ENCODE data around the gene LAIR1. TPM values are rescaled to one million over a fixed set of nuclear protein-coding genes. Genes with fewer than 3 reads are reported as not detected.

Gene LAIR1
- total RNA-seq (2013): 157 TPM
- polyA plus RNA-seq (100 to 1,000 TPM in 1 of 3 donors, 10 to 100 TPM in 2; 48.0 to 202 (median 73.8) TPM), polyA minus RNA-seq (117 and 159 TPM in 2 replicates), total RNA-seq (68.7 to 285 (median 161) reads per million in 11 experiments)

GRCh38 chr19:54364775-54365257 lies at the start of gene LAIR1:
Gene LAIR1 (minus strand): TSS chr19:54364931. CDS start chr19:54364804, 127 bp downstream.
- Histone ChIP-seq H3K9ac (ENCODE audit: insufficient read depth, low read length, poor library complexity, severe bottlenecking) (peak within 1 kb of the TSS; percentile 84), H3K27me3 (ENCODE audit: control insufficient read depth in 2 of 2, insufficient read depth in 2 of 2, low read length in 2 of 2) (no peaks in the 10 kb centered on the region), H2AFZ (ENCODE audit: insufficient read depth, low read depth, low read length, poor library complexity, severe bottlenecking) (no peak within 1 kb of the TSS), H3K4me1 (ENCODE audit: control insufficient read depth in 1 of 2, insufficient read depth in 2 of 2, low read length in 2 of 2) (peaks cover 85 to 87% of the 10 kb centered on the region in 2 donors), H3K9me3 (replicated peaks in 1 of 2; ENCODE audit: control insufficient read depth in 1 of 2, insufficient read depth in 1 of 2, low read length in 2 of 2) (no peaks in the 10 kb centered on the region), H3K4me2 (replicated peaks; ENCODE audit: extremely low read depth, low read length, poor library complexity, severe bottlenecking) (peak within 1 kb of the TSS; percentile 91), H3K27ac (ENCODE audit: low read depth in 1 of 2, low read length in 2 of 2) (peak within 1 kb of the TSS; percentile 91 to 98), H4K20me1 (ENCODE audit: insufficient read depth, low read length) (no peaks in the 10 kb centered on the region), H3K36me3 (replicated peaks in 1 of 2; ENCODE audit: control insufficient read depth in 1 of 2, insufficient read depth in 2 of 2, low read length in 2 of 2) (peaks cover 7 to 10% of the 10 kb centered on the region in 2 donors), H3K79me2 (ENCODE audit: insufficient read depth, low read length) (peaks cover 62% of the 10 kb centered on the region), H3K4me3 (replicated peaks in 1 of 3; ENCODE audit: low read depth in 2 of 3, low read length in 3 of 3) (peak within 1 kb of the TSS; percentile 83 to 96 (median 84))
- Mint-ChIP-seq H3K27ac (peak within 1 kb of the TSS; percentile 89 to 99 (median 96)), H3K27me3 (ENCODE audit: low read depth in 3 of 3) (peaks cover 0 to 2% (median 0%) of the 10 kb centered on the region in 3 donors), H3K36me3 (peaks cover 21 to 24% of the 10 kb centered on the region in 2 donors), H3K4me3 (peak within 1 kb of the TSS; percentile 92 to 95), H3K9me3 (peaks cover 0 to 2% (median 0%) of the 10 kb centered on the region in 7 donors), H3K4me1 (peaks cover 78% of the 10 kb centered on the region)
- peak; percentile 85 to 94 (median 87) for DNase-seq
- no peak for TF ChIP-seq CTCF (IDR thresholded peaks at IDR 0.05)
- intact Hi-C loops (cut with micrococcal nuclease): no loop called here
- 0% methylated on average over 6 of the region's 13 CpGs for WGBS (ENCODE audit: insufficient coverage)

GRCh38 chr19:54414156-54414555 lies 49.4 kb upstream of the LAIR1 start:
- no peak overlapping the region for H3K27ac ChIP-seq (ENCODE audit: low read depth in 1 of 2, low read length in 2 of 2)
- no peak overlapping the region for H2AFZ ChIP-seq (ENCODE audit: insufficient read depth, low read depth, low read length, poor library complexity, severe bottlenecking)
- no peak for DNase-seq
- no peaks in the 10 kb centered on the region for H3K79me2 ChIP-seq (ENCODE audit: insufficient read depth, low read length)
- peaks cover 0 to 10% of the 10 kb centered on the region in 2 donors for H3K9me3 ChIP-seq (replicated peaks in 1 of 2; ENCODE audit: control insufficient read depth in 1 of 2, insufficient read depth in 1 of 2, low read length in 2 of 2)
- no peak overlapping the region for H3K9ac ChIP-seq (ENCODE audit: insufficient read depth, low read length, poor library complexity, severe bottlenecking)
- no peak overlapping the region for H3K27ac Mint-ChIP-seq
- no peaks in the 10 kb centered on the region for H4K20me1 ChIP-seq (ENCODE audit: insufficient read depth, low read length)
- peaks cover 8 to 23% (median 18%) of the 10 kb centered on the region in 7 donors for H3K9me3 Mint-ChIP-seq
- peak overlapping the region in 1 of 2 donors; percentile 37 for H3K4me3 Mint-ChIP-seq
- peaks cover 12 to 15% of the 10 kb centered on the region in 2 donors for H3K4me1 ChIP-seq (ENCODE audit: control insufficient read depth in 1 of 2, insufficient read depth in 2 of 2, low read length in 2 of 2)
- TF ChIP-seq CTCF (IDR thresholded peaks at IDR 0.05): no peak
- no peak overlapping the region for H3K4me2 ChIP-seq (replicated peaks; ENCODE audit: extremely low read depth, low read length, poor library complexity, severe bottlenecking)
- H3K27me3 Mint-ChIP-seq (ENCODE audit: low read depth in 3 of 3): peaks cover 54 to 69% (median 64%) of the 10 kb centered on the region in 3 donors
- H3K36me3 Mint-ChIP-seq: peaks cover 0 to 6% of the 10 kb centered on the region in 2 donors
- no peak overlapping the region for H3K4me3 ChIP-seq (replicated peaks in 1 of 3; ENCODE audit: low read depth in 2 of 3, low read length in 3 of 3)
- H3K27me3 ChIP-seq (ENCODE audit: control insufficient read depth in 2 of 2, insufficient read depth in 2 of 2, low read length in 2 of 2): peaks cover 33 to 52% of the 10 kb centered on the region in 2 donors
- peaks cover 14% of the 10 kb centered on the region for H3K4me1 Mint-ChIP-seq
- 93% methylated on average over 1 of the region's 4 CpGs for WGBS (ENCODE audit: insufficient coverage)
- H3K36me3 ChIP-seq (replicated peaks in 1 of 2; ENCODE audit: control insufficient read depth in 1 of 2, insufficient read depth in 2 of 2, low read length in 2 of 2): no peaks in the 10 kb centered on the region
- intact Hi-C loops (cut with micrococcal nuclease): loop anchor here in 1 of 2 donors (10.0 kb wide), 1 partner anchor 121 kb away; no protein-coding TSS in a partner anchor
